ENCODE measurements around the gene DCTD. TPM values are rescaled to one million over a fixed set of nuclear protein-coding genes. Genes with fewer than 3 reads are reported as not detected.

The DCTD gene
- total and polyA plus RNA-seq, 7 donors = 30.5 to 63.4 (median 47.3) TPM

DNA sequence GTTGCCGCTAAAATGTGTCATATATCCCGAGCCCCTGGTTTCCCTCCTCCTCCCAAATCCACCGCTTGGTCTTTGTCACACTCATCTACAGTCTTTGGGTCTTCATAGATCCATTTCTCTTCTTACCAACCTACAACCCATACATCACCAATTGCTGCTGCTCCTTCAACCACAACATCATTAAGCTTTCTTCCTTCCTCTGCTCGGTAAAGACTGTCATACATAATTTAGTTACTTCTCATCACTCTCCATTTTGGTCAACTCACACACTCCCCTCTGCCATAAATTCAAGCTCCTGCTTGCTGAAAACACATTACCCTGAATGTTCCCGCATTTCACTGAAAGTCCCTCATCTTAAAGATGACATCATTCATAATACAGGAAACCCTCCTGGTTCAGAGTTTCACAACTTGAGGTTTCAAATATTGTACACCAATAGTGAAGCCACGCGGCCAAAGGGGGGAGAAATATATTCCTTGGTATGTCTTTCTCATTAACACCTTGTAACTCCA lies 1.7 kb upstream of the DCTD start:
- H3K27ac ChIP-seq = peak overlapping the region; percentile 97
- H3K4me3 ChIP-seq = no peak overlapping the region
- ATAC-seq (no peak), DNase-seq (no peak)
- TF ChIP-seq CTCF (IDR thresholded peaks at IDR 0.05) = no peak
- 86 to 96% (median 95%) methylated on average over 7 of the region's 7 CpGs for WGBS, 3 donors
- H3K4me1 ChIP-seq = peaks cover 6% of the 10 kb centered on the region
- H3K36me3 ChIP-seq (ENCODE audit: insufficient read depth in 1 of 2, low read depth in 1 of 2) = peaks cover 0 to 15% of the 10 kb centered on the region in 2 donors
- intact Hi-C loops (cut with DNase I) = no loop called here
- no peaks in the 10 kb centered on the region for H3K27me3 ChIP-seq (ENCODE audit: insufficient read depth in 3 of 3, low read length in 2 of 3)
- no peaks in the 10 kb centered on the region for H3K9me3 ChIP-seq

GRCh38 chr4:182918044-182918607 lies 940 bp upstream of the DCTD start:
- no peaks in the 10 kb centered on the region for H3K9me3 ChIP-seq
- H3K27ac ChIP-seq = peak overlapping the region; percentile 97
- no peak for ATAC-seq
- no peaks in the 10 kb centered on the region for H3K27me3 ChIP-seq (ENCODE audit: insufficient read depth in 3 of 3, low read length in 2 of 3)
- TF ChIP-seq CTCF (IDR thresholded peaks at IDR 0.05) = no peak
- DNase-seq = no peak
- WGBS, 3 donors = 9 to 14% (median 10%) methylated on average over 12 of the region's 12 CpGs
- intact Hi-C loops (cut with DNase I) = no loop called here
- peaks cover 3 to 22% of the 10 kb centered on the region in 2 donors for H3K36me3 ChIP-seq (ENCODE audit: insufficient read depth in 1 of 2, low read depth in 1 of 2)
- peak overlapping the region; percentile 92 for H3K4me3 ChIP-seq
- peaks cover 6% of the 10 kb centered on the region for H3K4me1 ChIP-seq

- peaks cover 6% of the 10 kb centered on the region for H3K4me1 ChIP-seq
- intact Hi-C loops (cut with DNase I) = no loop called here
- no peak for TF ChIP-seq CTCF (IDR thresholded peaks at IDR 0.05)
- peaks cover 3 to 37% of the 10 kb centered on the region in 2 donors for H3K36me3 ChIP-seq (ENCODE audit: insufficient read depth in 1 of 2, low read depth in 1 of 2)
- DNase-seq (peak; percentile 73 to 81), ATAC-seq (peak; percentile 55 to 69 (median 64))
- H3K9me3 ChIP-seq = no peaks in the 10 kb centered on the region
- WGBS, 3 donors = 8 to 10% (median 8%) methylated on average over 28 to 38 of the region's 38 CpGs
- H3K27me3 ChIP-seq (ENCODE audit: insufficient read depth in 3 of 3, low read length in 2 of 3) = no peaks in the 10 kb centered on the region
- peak overlapping the region; percentile 97 for H3K27ac ChIP-seq
- peak overlapping the region; percentile 92 for H3K4me3 ChIP-seq
These were observed 554 bp downstream of the DCTD start for GRCh38 chr4:182916483-182917181.

GRCh38 chr4:182914357-182914756 lies 2.8 kb downstream of the DCTD start:
- H3K27me3 ChIP-seq (ENCODE audit: insufficient read depth in 3 of 3, low read length in 2 of 3) = no peaks in the 10 kb centered on the region
- 49 to 68% (median 51%) methylated on average over 5 of the region's 5 CpGs for WGBS, 3 donors
- H3K4me1 ChIP-seq = peaks cover 6% of the 10 kb centered on the region
- no peak overlapping the region for H3K4me3 ChIP-seq
- intact Hi-C loops (cut with DNase I) = no loop called here
- no peak overlapping the region for H3K27ac ChIP-seq
- TF ChIP-seq CTCF (IDR thresholded peaks at IDR 0.05) = no peak
- no peaks in the 10 kb centered on the region for H3K9me3 ChIP-seq
- ATAC-seq = no peak
- no peak for DNase-seq
- peaks cover 6 to 60% of the 10 kb centered on the region in 2 donors for H3K36me3 ChIP-seq (ENCODE audit: insufficient read depth in 1 of 2, low read depth in 1 of 2)

Data from psoas muscle (tissue), 8 donors.